WTC11 (cell line): Measurements from ENCODE around the gene KIF5C. TPM values are rescaled to one million over a fixed set of nuclear protein-coding genes. Genes with fewer than 3 reads are reported as not detected.

Source experiments
- ATAC-seq: fragments of 200-7000 bp; cut with Tn5 transposase; 2 replicates; pipeline ENCODE4 v1.10.0; 2021; ENCODE audit warnings: mild to moderate bottlenecking, moderate library complexity
- CTCF ChIA-PET: fragments of 300-600 bp; sonication (Branson Sonifier 250); formaldehyde crosslinking; loops from one replicate; lab custom pipeline; 2021; ENCODE audit warnings: antibody characterized with exemption; lab: Charles Lee
- POLR2A ChIA-PET: fragments of 350-600 bp; sonication (Branson Sonifier 250); formaldehyde crosslinking; loops from one replicate; lab custom pipeline; 2021; ENCODE audit warnings: antibody characterized with exemption; lab: Charles Lee
- DNase-seq: peaks from one replicate; pipeline ENCODE4 v3.0.0; 2021; ENCODE audit warnings: low spot score
- H3K27ac Mint-ChIP-seq: 2 replicates; pipeline ENCODE4 v1.8.0; 2021; ENCODE audit warnings: mixed read lengths
- H3K27me3 Mint-ChIP-seq: 2 replicates; pipeline ENCODE4 v1.8.0; 2021; ENCODE audit warnings: low read depth, mild to moderate bottlenecking, moderate library complexity, mixed read lengths
- H3K36me3 Mint-ChIP-seq: 2 replicates; pipeline ENCODE4 v1.8.0; 2021; ENCODE audit warnings: mixed read lengths
- H3K4me1 Mint-ChIP-seq: 2 replicates; pipeline ENCODE4 v1.8.0; 2022; ENCODE audit warnings: mixed read lengths
- H3K4me3 Mint-ChIP-seq: 2 replicates; pipeline ENCODE4 v1.8.0; 2021; ENCODE audit warnings: mild to moderate bottlenecking, moderate library complexity, mixed read lengths
- H3K9me3 Mint-ChIP-seq: 2 replicates; pipeline ENCODE4 v1.8.0; 2021; ENCODE audit warnings: mixed read lengths
- CREM ChIP-seq: sonication (generic); formaldehyde crosslinking; IDR thresholded peaks from 2 replicates; pipeline ENCODE4 v1.8.1; 2022; ENCODE audit warnings: mild to moderate bottlenecking, missing genetic modification reagents, moderate library complexity
- JUN ChIP-seq: sonication (generic); formaldehyde crosslinking; IDR thresholded peaks from 2 replicates; pipeline ENCODE4 v1.8.0; 2023; ENCODE audit warnings: mild to moderate bottlenecking, missing genetic modification reagents
- PRRX2 ChIP-seq: fragments of 250-450 bp; sonication (Bioruptor Pico); IDR thresholded peaks from 2 replicates; pipeline ENCODE4 v1.8.0; 2021; ENCODE audit warnings: mild to moderate bottlenecking
- RELA ChIP-seq: sonication (generic); formaldehyde crosslinking; IDR thresholded peaks from 2 replicates; pipeline ENCODE4 v1.8.1; 2022; ENCODE audit warnings: missing genetic modification reagents, mild to moderate bottlenecking, borderline replicate concordance
- total RNA-seq: library from RNA; stranded (reverse); gene quantifications from 3 replicates; pipeline ENCODE4 v1.2.3, GENCODE V29; 2021
- TF ChIP-seq, protein P1 (sequence below): sonication (generic); formaldehyde crosslinking; IDR thresholded peaks from 2 replicates; pipeline ENCODE4 v1.8.1; 2023; ENCODE audit warnings: mild to moderate bottlenecking, missing genetic modification reagents
- TF ChIP-seq, protein P2 (sequence below): fragments of 250-450 bp; sonication (Bioruptor Pico); IDR thresholded peaks from 2 replicates; pipeline ENCODE4 v1.9.0; 2021; ENCODE audit warnings: moderate library complexity, mild to moderate bottlenecking, inconsistent platforms, borderline replicate concordance
- TF ChIP-seq, protein P3 (sequence below): sonication (generic); formaldehyde crosslinking; IDR thresholded peaks from 2 replicates; pipeline ENCODE4 v1.8.0; 2022; ENCODE audit warnings: mild to moderate bottlenecking, missing genetic modification reagents
- TF ChIP-seq, protein P4 (sequence below): sonication (generic); formaldehyde crosslinking; IDR thresholded peaks from 2 replicates; pipeline ENCODE4 v1.8.1; 2023; ENCODE audit warnings: mild to moderate bottlenecking, missing genetic modification reagents
- TF ChIP-seq, protein P5 (sequence below): fragments of 200-600 bp; IDR thresholded peaks from 2 replicates; pipeline ENCODE4 v1.8.0; 2022; ENCODE audit warnings: antibody characterized with exemption
- TF ChIP-seq, protein P6 (sequence below): sonication (generic); formaldehyde crosslinking; IDR thresholded peaks from 2 replicates; pipeline ENCODE4 v1.8.1; 2022; ENCODE audit warnings: mild to moderate bottlenecking, missing genetic modification reagents, moderate library complexity, borderline replicate concordance
- TF ChIP-seq, protein P7 (sequence below): sonication (generic); formaldehyde crosslinking; IDR thresholded peaks from 2 replicates; pipeline ENCODE4 v1.8.1; 2022; ENCODE audit warnings: mild to moderate bottlenecking, moderate library complexity, missing genetic modification reagents
- TF ChIP-seq, protein P8 (sequence below): sonication (generic); formaldehyde crosslinking; IDR thresholded peaks from 2 replicates; pipeline ENCODE4 v1.8.0; 2022; ENCODE audit warnings: mild to moderate bottlenecking, missing genetic modification reagents
- TF ChIP-seq, protein P9 (sequence below): sonication (generic); formaldehyde crosslinking; IDR thresholded peaks from 2 replicates; pipeline ENCODE4 v1.8.0; 2023; ENCODE audit warnings: missing genetic modification reagents
- TF ChIP-seq, protein P10 (sequence below): fragments of 250-450 bp; sonication (Bioruptor Pico); IDR thresholded peaks from 2 replicates; pipeline ENCODE4 v1.9.0; 2021; ENCODE audit warnings: mild to moderate bottlenecking

KIF5C gene
- total RNA-seq, 1 experiment from 2014 or later: 73.5 TPM

DNA sequence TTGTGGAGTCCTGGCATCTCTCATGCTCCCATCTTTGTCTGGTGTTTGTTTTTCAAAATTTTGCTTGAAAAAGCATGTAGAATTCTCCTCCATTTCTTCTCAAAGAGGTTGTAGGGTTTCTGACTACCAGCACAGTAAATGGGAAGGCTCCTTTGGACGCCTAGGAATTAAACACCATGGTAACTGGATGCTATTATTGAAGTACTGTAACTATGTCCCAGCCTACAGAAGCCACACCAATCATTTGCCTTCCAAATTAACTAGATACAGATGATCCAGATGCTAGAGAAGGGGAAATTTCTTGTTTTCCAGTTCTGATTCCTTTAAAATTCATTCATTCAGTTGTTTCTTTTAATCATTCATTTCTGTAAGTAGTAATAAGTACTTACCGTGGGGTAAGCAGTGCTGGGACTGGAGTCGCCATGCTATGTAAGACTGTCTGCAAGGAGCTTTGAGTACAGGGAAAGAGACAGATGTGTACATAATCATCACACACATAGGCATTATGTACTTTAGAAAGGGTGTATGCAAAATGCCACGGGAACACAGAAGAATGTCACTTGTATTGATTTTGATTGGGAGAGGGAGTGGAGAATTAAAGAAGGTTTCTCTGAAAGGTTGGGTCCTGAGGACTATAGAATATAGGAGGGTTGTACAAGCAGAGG is 49.6 kb downstream of the KIF5C start (continued):
- TF ChIP-seq, protein P1, sequence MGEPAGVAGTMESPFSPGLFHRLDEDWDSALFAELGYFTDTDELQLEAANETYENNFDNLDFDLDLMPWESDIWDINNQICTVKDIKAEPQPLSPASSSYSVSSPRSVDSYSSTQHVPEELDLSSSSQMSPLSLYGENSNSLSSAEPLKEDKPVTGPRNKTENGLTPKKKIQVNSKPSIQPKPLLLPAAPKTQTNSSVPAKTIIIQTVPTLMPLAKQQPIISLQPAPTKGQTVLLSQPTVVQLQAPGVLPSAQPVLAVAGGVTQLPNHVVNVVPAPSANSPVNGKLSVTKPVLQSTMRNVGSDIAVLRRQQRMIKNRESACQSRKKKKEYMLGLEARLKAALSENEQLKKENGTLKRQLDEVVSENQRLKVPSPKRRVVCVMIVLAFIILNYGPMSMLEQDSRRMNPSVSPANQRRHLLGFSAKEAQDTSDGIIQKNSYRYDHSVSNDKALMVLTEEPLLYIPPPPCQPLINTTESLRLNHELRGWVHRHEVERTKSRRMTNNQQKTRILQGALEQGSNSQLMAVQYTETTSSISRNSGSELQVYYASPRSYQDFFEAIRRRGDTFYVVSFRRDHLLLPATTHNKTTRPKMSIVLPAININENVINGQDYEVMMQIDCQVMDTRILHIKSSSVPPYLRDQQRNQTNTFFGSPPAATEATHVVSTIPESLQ (CRISPR knock-in tag): no peak
- TF ChIP-seq, protein P2, sequence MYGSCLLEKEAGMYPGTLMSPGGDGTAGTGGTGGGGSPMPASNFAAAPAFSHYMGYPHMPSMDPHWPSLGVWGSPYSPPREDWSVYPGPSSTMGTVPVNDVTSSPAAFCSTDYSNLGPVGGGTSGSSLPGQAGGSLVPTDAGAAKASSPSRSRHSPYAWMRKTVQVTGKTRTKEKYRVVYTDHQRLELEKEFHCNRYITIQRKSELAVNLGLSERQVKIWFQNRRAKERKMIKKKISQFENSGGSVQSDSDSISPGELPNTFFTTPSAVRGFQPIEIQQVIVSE (CRISPR knock-in tag): no peak
- no peak for TF ChIP-seq RELA (CRISPR knock-in tag)
- TF ChIP-seq CREM (CRISPR knock-in tag): no peak
- TF ChIP-seq, protein P3, sequence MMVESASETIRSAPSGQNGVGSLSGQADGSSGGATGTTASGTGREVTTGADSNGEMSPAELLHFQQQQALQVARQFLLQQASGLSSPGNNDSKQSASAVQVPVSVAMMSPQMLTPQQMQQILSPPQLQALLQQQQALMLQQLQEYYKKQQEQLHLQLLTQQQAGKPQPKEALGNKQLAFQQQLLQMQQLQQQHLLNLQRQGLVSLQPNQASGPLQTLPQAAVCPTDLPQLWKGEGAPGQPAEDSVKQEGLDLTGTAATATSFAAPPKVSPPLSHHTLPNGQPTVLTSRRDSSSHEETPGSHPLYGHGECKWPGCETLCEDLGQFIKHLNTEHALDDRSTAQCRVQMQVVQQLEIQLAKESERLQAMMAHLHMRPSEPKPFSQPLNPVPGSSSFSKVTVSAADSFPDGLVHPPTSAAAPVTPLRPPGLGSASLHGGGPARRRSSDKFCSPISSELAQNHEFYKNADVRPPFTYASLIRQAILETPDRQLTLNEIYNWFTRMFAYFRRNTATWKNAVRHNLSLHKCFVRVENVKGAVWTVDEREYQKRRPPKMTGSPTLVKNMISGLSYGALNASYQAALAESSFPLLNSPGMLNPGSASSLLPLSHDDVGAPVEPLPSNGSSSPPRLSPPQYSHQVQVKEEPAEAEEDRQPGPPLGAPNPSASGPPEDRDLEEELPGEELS (CRISPR knock-in tag): no peak
- TF ChIP-seq, protein P4, sequence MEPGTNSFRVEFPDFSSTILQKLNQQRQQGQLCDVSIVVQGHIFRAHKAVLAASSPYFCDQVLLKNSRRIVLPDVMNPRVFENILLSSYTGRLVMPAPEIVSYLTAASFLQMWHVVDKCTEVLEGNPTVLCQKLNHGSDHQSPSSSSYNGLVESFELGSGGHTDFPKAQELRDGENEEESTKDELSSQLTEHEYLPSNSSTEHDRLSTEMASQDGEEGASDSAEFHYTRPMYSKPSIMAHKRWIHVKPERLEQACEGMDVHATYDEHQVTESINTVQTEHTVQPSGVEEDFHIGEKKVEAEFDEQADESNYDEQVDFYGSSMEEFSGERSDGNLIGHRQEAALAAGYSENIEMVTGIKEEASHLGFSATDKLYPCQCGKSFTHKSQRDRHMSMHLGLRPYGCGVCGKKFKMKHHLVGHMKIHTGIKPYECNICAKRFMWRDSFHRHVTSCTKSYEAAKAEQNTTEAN (CRISPR knock-in tag): no peak

DNA sequence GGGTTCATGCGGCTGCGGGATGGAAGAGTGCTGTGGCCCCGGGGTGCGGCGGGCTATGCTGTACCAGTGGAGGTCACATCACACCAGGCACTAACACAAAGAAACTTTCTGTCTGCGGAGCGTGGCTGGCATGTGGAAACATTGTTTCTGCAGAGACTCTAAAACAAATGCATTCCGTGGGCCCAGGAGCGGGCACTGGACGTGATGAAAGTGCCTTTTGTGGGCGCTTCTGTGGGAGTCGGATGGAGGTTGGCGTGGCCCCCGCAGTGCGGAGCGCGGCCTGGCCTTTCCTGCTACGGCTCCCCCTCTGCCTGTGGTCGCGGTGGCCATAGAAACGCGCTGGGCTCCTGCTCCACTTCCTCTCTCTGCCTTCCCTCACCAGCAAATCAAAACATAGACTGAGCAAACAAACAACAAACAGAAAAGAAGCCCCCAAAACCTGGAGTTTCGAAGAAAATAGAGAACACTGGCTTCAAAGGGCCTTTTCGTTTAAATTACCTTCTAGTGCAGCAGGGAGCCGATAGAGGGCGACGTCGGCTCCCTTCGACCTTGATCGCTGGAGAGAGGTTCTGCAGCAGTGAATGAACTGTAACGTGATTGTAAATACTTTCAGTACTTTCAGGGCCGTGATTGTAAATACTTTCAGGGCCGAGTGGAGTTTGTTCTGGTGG is 51.4 kb downstream of the KIF5C start:
- TF ChIP-seq, protein P5, sequence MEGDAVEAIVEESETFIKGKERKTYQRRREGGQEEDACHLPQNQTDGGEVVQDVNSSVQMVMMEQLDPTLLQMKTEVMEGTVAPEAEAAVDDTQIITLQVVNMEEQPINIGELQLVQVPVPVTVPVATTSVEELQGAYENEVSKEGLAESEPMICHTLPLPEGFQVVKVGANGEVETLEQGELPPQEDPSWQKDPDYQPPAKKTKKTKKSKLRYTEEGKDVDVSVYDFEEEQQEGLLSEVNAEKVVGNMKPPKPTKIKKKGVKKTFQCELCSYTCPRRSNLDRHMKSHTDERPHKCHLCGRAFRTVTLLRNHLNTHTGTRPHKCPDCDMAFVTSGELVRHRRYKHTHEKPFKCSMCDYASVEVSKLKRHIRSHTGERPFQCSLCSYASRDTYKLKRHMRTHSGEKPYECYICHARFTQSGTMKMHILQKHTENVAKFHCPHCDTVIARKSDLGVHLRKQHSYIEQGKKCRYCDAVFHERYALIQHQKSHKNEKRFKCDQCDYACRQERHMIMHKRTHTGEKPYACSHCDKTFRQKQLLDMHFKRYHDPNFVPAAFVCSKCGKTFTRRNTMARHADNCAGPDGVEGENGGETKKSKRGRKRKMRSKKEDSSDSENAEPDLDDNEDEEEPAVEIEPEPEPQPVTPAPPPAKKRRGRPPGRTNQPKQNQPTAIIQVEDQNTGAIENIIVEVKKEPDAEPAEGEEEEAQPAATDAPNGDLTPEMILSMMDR: peak; percentile 47; the same call in 1 of the 2 replicates
- TF ChIP-seq, protein P6, sequence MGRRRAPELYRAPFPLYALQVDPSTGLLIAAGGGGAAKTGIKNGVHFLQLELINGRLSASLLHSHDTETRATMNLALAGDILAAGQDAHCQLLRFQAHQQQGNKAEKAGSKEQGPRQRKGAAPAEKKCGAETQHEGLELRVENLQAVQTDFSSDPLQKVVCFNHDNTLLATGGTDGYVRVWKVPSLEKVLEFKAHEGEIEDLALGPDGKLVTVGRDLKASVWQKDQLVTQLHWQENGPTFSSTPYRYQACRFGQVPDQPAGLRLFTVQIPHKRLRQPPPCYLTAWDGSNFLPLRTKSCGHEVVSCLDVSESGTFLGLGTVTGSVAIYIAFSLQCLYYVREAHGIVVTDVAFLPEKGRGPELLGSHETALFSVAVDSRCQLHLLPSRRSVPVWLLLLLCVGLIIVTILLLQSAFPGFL (CRISPR knock-in tag): no peak
- TF ChIP-seq, all 79 proteins: peak for 1
- H3K9me3 Mint-ChIP-seq: no peaks in the 10 kb centered on the region
- no peaks in the 10 kb centered on the region for H3K27me3 Mint-ChIP-seq
- peak; percentile 61 for DNase-seq
- ChIA-PET POLR2A (interaction anchor here (1.2 kb wide), 2 partner anchors 31 to 49 kb away, joined by 3 read pairs; no protein-coding TSS in a partner anchor), CTCF (interaction anchor here (0.7 to 2.4 kb wide), 11 partner anchors 10 to 286 kb away, joined by 3 to 13 read pairs (median 4); no protein-coding TSS in a partner anchor)
- H3K36me3 Mint-ChIP-seq: peaks cover 18% of the 10 kb centered on the region
- ATAC-seq: peak; percentile 75
- peak overlapping the region; percentile 59 for H3K27ac Mint-ChIP-seq
- H3K4me1 Mint-ChIP-seq: peaks cover 73% of the 10 kb centered on the region
- H3K4me3 Mint-ChIP-seq: no peak overlapping the region; the same call in 1 of the 2 replicates

DNA sequence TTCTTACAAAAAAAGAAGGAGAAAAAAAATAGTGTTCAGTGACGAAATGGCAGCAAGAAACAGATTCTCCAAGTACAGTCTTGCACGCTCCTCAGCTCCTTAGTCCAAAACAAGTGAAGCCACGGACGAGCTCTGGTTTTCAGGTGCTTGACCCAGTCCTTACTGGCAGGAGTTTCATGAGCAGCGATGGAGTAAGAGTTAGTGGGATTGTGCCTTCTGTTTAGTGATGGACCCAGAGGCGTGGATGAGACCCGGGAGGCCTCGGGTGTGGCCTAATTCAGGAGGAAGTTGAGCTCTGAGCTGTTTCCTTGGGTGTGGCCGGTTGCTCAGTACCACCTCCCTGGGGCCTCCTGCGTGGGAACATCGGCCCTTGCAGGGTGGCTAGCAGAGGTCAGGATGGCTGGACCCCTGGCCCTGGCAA is 52.0 kb downstream of the KIF5C start:
- no peaks in the 10 kb centered on the region for H3K9me3 Mint-ChIP-seq
- DNase-seq: no peak
- ATAC-seq: peak; percentile 22
- CTCF ChIA-PET: interaction anchor here (0.5 to 2.4 kb wide), 15 partner anchors 10 to 1360 kb away, joined by 3 to 13 read pairs (median 4); no protein-coding TSS in a partner anchor
- peak overlapping the region; percentile 59 for H3K27ac Mint-ChIP-seq
- POLR2A ChIA-PET: interaction anchor here (1.2 kb wide), 2 partner anchors 31 to 50 kb away, joined by 3 read pairs; no protein-coding TSS in a partner anchor
- no peaks in the 10 kb centered on the region for H3K27me3 Mint-ChIP-seq
- H3K4me3 Mint-ChIP-seq: no peak overlapping the region
- peaks cover 20% of the 10 kb centered on the region for H3K36me3 Mint-ChIP-seq
- peaks cover 69% of the 10 kb centered on the region for H3K4me1 Mint-ChIP-seq
- TF ChIP-seq, protein P7, sequence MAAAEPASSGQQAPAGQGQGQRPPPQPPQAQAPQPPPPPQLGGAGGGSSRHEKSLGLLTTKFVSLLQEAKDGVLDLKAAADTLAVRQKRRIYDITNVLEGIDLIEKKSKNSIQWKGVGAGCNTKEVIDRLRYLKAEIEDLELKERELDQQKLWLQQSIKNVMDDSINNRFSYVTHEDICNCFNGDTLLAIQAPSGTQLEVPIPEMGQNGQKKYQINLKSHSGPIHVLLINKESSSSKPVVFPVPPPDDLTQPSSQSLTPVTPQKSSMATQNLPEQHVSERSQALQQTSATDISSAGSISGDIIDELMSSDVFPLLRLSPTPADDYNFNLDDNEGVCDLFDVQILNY: no peak
- TF ChIP-seq PRRX2 (CRISPR knock-in tag): no peak
- TF ChIP-seq, protein P8, sequence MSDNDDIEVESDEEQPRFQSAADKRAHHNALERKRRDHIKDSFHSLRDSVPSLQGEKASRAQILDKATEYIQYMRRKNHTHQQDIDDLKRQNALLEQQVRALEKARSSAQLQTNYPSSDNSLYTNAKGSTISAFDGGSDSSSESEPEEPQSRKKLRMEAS (CRISPR knock-in tag): no peak
- no peak for TF ChIP-seq JUN (CRISPR knock-in tag)
- TF ChIP-seq, protein P9, sequence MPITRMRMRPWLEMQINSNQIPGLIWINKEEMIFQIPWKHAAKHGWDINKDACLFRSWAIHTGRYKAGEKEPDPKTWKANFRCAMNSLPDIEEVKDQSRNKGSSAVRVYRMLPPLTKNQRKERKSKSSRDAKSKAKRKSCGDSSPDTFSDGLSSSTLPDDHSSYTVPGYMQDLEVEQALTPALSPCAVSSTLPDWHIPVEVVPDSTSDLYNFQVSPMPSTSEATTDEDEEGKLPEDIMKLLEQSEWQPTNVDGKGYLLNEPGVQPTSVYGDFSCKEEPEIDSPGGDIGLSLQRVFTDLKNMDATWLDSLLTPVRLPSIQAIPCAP: no peak
- TF ChIP-seq, protein P10, sequence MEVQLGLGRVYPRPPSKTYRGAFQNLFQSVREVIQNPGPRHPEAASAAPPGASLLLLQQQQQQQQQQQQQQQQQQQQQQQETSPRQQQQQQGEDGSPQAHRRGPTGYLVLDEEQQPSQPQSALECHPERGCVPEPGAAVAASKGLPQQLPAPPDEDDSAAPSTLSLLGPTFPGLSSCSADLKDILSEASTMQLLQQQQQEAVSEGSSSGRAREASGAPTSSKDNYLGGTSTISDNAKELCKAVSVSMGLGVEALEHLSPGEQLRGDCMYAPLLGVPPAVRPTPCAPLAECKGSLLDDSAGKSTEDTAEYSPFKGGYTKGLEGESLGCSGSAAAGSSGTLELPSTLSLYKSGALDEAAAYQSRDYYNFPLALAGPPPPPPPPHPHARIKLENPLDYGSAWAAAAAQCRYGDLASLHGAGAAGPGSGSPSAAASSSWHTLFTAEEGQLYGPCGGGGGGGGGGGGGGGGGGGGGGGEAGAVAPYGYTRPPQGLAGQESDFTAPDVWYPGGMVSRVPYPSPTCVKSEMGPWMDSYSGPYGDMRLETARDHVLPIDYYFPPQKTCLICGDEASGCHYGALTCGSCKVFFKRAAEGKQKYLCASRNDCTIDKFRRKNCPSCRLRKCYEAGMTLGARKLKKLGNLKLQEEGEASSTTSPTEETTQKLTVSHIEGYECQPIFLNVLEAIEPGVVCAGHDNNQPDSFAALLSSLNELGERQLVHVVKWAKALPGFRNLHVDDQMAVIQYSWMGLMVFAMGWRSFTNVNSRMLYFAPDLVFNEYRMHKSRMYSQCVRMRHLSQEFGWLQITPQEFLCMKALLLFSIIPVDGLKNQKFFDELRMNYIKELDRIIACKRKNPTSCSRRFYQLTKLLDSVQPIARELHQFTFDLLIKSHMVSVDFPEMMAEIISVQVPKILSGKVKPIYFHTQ (CRISPR knock-in tag): no peak
